SK-N-MC (cell line): ENCODE data around the gene TRIM33.

ENCODE experiments used
- DNase-seq: peaks from one replicate; pipeline ENCODE4 v3.0.0-alpha.2; 2011; ENCODE audit warnings: low read depth, low spot score
- H3K27ac ChIP-seq: fragments of 200-600 bp; sonication (generic); 2 replicates; pipeline ENCODE4 v1.5.1; 2016; ENCODE audit warnings: mixed run types
- H3K36me3 ChIP-seq: fragments of 200-600 bp; sonication (generic); 2 replicates; pipeline ENCODE4 v1.6.1; 2017; ENCODE audit warnings: antibody characterized with exemption, low read length, mixed read lengths; ENCODE audit not compliant: insufficient read depth
- H3K4me3 ChIP-seq: fragments of 200-600 bp; sonication (generic); 2 replicates; pipeline ENCODE4 v1.5.1; 2016
- H3K9ac ChIP-seq: fragments of 200-600 bp; sonication (generic); 2 replicates; pipeline ENCODE4 v1.8.0; 2017; ENCODE audit warnings: mixed run types, mixed read lengths; ENCODE audit not compliant: insufficient read length
- H3K9me3 ChIP-seq: fragments of 200-600 bp; sonication (generic); 2 replicates; pipeline ENCODE4 v1.6.1; 2017; ENCODE audit warnings: low read depth, mild to moderate bottlenecking, antibody characterized with exemption, low read length, moderate library complexity, mixed read lengths
- EZH2 ChIP-seq: fragments of 200-600 bp; sonication (generic); IDR thresholded peaks from one replicate; pipeline ENCODE4 v1.6.1; 2017; ENCODE audit warnings: antibody characterized with exemption
- FOXP2 ChIP-seq: optimal IDR thresholded peaks from 2 replicates; pipeline ENCODE3; 2011; ENCODE audit warnings: mild to moderate bottlenecking, moderate library complexity; ENCODE audit not compliant: insufficient read depth; ENCODE audit errors: extremely low read length, control extremely low read depth
- POLR2AphosphoS5 ChIP-seq: IDR thresholded peaks from 2 replicates; pipeline ENCODE4 v1.6.1; 2012; ENCODE audit warnings: mild to moderate bottlenecking, low read depth, low read length, borderline replicate concordance

Gene TRIM33

DNA sequence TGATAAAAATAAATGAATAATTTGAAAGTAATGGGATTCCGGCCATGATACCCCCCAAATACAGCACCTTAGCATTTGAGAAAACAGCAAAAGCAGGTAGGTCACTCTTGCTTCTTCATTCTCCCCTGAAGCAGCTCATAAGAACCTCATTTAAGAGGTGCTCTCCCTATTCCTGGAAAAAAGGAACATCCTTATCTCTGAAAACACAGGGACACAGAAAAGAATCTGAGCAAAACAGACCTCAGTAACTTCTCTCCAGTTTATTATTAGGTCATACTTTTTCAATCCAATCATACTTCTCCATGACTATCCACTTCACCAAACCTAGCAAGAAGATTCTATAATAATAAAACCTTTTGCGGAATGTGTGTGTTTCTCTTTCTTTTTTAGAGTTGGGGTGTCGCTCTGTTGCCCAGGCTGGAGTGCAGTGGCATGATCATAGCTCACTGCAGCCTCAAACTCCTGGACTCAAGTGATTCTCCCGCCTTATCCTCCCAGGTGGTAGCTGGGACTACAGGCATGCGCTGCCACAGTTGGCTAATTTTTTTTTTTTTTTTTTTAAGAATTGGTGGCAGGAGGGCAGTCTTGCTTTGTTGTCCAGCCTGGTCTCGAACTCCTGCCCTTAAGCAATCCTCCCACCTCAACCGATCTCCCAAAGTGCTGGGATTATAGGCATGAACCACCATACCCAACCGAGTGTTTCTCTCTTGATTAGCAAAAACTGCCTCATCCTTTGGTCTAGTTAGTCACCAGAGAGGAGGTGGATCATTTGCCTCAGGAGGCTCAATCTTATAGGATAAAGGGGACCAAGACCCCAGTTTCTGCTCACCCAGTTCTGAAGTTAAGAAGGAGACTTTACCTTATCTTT lies 10.6 kb upstream of the TRIM33 start:
- DNase-seq, result no peak
- H3K9me3 ChIP-seq, result no peaks in the 10 kb centered on the region
- H3K9ac ChIP-seq, result no peak overlapping the region
- no peaks in the 10 kb centered on the region for H3K36me3 ChIP-seq
- H3K27ac ChIP-seq, result no peak overlapping the region
- no peak overlapping the region for H3K4me3 ChIP-seq
- TF ChIP-seq EZH2 (no peak), FOXP2 (no peak), POLR2AphosphoS5 (no peak)

DNA sequence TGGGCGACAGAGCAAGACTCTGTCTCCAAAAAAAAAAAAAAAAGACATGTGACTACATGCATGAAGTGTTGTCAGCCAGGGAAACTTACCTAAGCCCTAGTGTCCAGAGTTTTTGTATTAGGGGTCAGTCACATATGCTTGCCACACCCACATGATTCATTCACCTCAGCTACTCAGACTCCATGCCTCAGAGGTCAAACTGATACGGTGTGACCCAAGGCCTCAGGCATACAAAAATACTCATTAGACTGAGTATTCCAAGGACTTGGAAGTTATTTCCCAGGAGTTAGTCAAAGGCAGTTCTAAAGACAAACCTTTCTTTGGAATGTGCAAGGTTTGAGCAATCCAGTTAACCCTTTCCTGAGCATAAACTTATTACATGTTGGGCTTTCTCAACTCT lies 6.3 kb upstream of the TRIM33 start:
- H3K9ac ChIP-seq, result no peak overlapping the region
- no peaks in the 10 kb centered on the region for H3K9me3 ChIP-seq
- H3K27ac ChIP-seq, result no peak overlapping the region
- TF ChIP-seq POLR2AphosphoS5 (no peak), EZH2 (no peak), FOXP2 (no peak)
- no peak for DNase-seq
- no peaks in the 10 kb centered on the region for H3K36me3 ChIP-seq
- H3K4me3 ChIP-seq, result no peak overlapping the region

DNA sequence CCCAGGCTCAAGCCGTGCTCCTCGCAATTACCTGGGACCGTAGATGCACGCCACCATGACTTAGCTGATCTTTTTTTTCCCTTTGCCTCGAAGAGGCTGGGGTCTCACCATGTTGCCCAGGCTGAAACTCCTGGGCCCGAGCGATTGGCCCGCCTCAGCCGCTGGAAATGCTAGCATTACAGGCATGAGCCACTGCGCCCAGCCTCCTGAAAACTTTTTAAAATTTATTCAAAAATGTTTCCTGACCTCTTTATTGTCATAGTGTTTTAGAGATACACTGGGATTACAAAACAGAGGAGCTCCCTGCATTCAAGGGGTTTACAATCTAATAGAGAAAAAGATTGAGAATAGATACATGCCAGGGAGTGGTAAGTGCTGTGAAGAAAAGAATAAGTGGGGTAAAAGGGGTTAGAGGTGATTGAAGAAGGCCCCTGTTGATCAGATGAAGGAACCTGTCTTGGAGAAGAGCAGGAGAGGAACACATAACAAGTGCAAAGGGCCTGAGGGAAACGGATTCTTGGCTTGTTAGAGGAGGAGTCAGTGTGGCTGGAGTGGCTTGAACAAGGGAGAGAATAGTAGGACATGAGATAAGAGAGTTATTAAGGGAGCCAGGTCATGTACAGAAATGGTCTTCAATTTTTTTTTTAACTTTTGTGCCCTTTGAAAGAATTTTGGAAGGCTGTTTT lies 1.7 kb upstream of the TRIM33 start:
- no peak overlapping the region for H3K4me3 ChIP-seq
- no peaks in the 10 kb centered on the region for H3K9me3 ChIP-seq
- H3K27ac ChIP-seq, result no peak overlapping the region
- H3K36me3 ChIP-seq, result no peaks in the 10 kb centered on the region
- no peak overlapping the region for H3K9ac ChIP-seq
- no peak for DNase-seq
- TF ChIP-seq FOXP2, result no peak
- no peak for TF ChIP-seq POLR2AphosphoS5
- TF ChIP-seq EZH2, result no peak

DNA sequence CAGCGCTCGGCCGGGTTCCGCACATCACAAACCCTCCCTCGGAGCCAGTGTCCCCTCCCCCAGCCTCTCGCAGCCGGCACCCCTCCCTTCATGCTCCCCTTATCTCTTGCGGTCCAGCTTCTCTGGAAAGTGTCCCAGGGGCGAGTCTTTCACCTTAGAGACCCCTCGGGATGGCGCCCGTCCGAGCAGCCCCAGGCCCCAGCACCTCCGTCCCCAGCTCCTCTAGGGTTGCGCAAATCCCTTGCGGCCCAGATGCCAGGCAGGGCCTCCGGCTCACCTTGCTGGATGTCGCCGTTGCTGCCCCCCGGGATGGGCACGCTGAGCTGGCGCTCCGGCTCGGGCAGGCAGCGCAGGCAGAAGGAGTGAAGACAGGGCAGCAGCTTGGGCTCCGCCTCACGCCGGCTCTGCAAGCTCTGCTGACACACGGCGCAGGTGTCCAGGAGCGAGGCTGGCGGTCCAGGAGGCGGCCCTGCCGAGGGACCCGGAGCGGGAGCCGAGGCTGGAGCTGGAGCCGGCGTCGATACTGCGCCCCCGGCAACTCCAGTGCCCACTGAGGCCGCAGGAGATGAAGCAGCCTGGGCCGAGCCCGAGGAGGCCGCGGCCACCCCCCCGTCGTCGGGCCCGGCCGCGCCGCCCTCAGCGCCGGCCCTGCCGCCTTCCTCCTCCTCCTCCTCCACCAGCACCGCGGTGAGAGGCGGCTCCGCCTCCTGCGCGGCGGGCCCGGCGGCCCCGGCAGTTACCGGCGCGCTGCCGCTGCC lies 550 bp downstream of the TRIM33 start:
- no peaks in the 10 kb centered on the region for H3K9me3 ChIP-seq
- TF ChIP-seq POLR2AphosphoS5, result no peak
- no peak for TF ChIP-seq EZH2
- TF ChIP-seq FOXP2, result no peak
- H3K27ac ChIP-seq, result no peak overlapping the region
- H3K36me3 ChIP-seq, result peaks cover 20% of the 10 kb centered on the region
- peak overlapping the region; percentile 91 for H3K4me3 ChIP-seq
- DNase-seq, result no peak
- H3K9ac ChIP-seq, result peak overlapping the region; percentile 90

DNA sequence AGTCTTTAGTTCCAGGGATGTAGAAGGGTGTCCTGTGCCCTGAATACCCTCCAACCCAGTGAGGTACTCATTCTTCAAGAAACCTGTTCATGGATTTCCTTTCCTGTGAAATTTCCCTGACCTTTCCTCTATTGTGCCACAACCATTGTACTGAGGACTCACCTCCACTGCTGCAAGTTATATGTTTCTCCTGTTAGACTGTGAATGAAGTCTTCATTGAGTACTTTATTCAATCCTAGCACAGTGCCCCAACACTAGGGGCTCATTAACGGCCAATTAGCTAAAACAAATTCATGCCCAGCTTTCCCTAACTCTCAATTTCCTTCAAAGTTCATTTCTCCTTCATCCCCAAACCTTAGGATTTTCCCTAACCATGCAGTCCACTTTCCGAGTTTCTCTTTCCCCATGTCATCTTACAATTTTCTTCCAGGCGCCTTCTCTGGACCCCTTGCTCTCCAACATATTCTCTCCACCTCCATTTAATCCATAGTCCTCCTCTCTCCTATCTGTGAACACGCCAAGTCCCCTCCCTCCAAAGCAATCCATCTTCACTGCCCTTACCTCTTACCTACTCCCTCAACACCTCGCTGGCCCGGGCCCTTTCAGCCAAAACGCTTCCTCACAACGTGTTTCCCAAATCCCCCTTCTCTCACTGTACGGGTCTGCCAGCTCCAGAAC lies 1.3 kb downstream of the TRIM33 start:
- TF ChIP-seq POLR2AphosphoS5, result 0 out of 2 replicates have a peak, but pooled peaks have one; percentile 12
- TF ChIP-seq FOXP2, result no peak
- H3K9ac ChIP-seq, result peak overlapping the region; percentile 90
- H3K27ac ChIP-seq, result no peak overlapping the region
- no peaks in the 10 kb centered on the region for H3K9me3 ChIP-seq
- no peak for DNase-seq
- H3K36me3 ChIP-seq, result peaks cover 28% of the 10 kb centered on the region
- H3K4me3 ChIP-seq, result peak overlapping the region; percentile 91

DNA sequence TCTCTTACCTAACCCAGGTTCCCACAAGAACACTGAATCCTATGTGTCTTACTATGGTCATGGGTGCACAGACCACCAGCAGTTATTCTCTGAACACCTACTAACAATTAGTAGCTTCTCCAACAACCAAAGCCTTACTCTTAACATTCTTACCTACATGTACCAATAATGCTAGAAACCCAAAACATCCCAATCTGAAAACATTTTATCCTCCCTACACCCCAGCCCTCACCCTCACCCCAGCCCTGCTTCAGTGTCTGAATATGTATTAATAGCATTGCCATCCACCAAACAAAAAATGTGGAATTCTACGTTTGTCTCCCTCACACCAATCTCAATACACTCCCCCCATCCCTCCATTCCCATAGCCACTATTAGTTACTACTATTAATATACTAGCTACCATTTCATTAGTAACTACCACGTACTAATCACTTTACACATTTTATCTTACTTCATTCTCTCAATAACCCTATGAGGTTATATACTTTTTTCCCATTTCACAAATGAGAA lies 2.6 kb downstream of the TRIM33 start:
- Histone ChIP-seq H3K9me3 (no peaks in the 10 kb centered on the region), H3K9ac (peak overlapping the region; percentile 90), H3K36me3 (peaks cover 28% of the 10 kb centered on the region), H3K27ac (no peak overlapping the region), H3K4me3 (peak overlapping the region; percentile 91)
- DNase-seq, result no peak
- no peak for TF ChIP-seq FOXP2
- TF ChIP-seq POLR2AphosphoS5, result no peak
- TF ChIP-seq EZH2, result no peak

DNA sequence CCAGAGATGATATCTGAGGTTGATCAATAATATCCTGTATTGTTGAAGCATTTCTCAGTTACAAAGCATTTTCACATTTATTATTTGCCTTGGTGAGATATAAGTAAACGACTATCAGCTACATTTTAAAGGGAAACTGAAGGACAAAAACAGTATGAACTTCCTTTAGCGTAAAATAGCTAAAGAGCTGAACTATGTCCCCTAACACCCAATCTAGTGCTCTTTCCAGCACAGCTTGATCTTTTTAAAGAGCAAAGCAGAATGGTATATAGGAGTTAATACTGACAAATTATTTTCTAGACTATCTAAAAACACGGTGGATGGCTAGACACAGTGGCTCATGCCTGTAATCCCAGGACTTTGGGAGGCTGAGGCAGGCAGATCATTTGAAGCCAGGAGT lies 3.5 kb downstream of the TRIM33 start:
- Histone ChIP-seq H3K4me3 (peak overlapping the region; percentile 91; the same call in 1 of the 2 replicates), H3K9ac (peak overlapping the region; percentile 7), H3K27ac (no peak overlapping the region), H3K36me3 (peaks cover 33% of the 10 kb centered on the region), H3K9me3 (no peaks in the 10 kb centered on the region)
- no peak for DNase-seq
- no peak for TF ChIP-seq FOXP2
- no peak for TF ChIP-seq POLR2AphosphoS5
- TF ChIP-seq EZH2, result no peak

DNA sequence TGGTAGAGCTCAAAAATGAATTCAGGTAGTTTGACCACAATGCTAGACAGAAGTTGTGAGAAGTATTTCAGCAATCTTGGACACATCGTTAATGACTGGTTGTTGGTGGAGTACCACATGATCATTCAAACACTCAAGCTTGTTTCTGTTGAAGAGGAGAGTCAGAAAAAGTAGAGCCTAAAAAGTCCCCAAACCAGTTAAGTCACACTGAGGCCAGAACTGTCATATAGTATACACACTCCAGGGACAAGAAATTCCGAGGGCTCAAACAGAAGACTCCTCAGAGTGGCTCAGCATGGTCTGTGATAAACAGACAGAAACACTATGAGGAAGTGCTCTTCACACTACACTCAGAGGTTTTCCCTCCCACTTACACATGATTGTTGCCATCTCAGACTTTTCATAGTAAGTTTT lies 5.8 kb downstream of the TRIM33 start:
- no peak for TF ChIP-seq FOXP2
- no peak for TF ChIP-seq POLR2AphosphoS5
- no peak for TF ChIP-seq EZH2
- no peak overlapping the region for H3K27ac ChIP-seq
- H3K9ac ChIP-seq, result no peak overlapping the region
- no peaks in the 10 kb centered on the region for H3K9me3 ChIP-seq
- H3K4me3 ChIP-seq, result no peak overlapping the region
- H3K36me3 ChIP-seq, result peaks cover 34% of the 10 kb centered on the region
- no peak for DNase-seq
